Colonic mucosa (tissue), 4 donors: ENCODE data around the gene VAV2. TPM values are rescaled to one million over a fixed set of nuclear protein-coding genes. Genes with fewer than 3 reads are reported as not detected.
A peak's percentile ranks its signal among the peaks of the same experiment; 100 is the strongest.

Source experiments
- DNase-seq: peaks from one replicate; pipeline ENCODE4 v3.0.0-alpha.2; 2020
- H3K27ac ChIP-seq: fragments of 200-600 bp; one replicate; pipeline ENCODE4 v1.8.0; 2021
- H3K27me3 ChIP-seq: fragments of 200-600 bp; one replicate; pipeline ENCODE4 v1.8.0; 2021
- H3K36me3 ChIP-seq: fragments of 200-600 bp; one replicate; pipeline ENCODE4 v1.8.0; 2021
- H3K4me1 ChIP-seq: fragments of 200-600 bp; one replicate; pipeline ENCODE4 v1.8.0; 2021; ENCODE audit warnings: mild to moderate bottlenecking
- H3K4me3 ChIP-seq: fragments of 200-600 bp; one replicate; pipeline ENCODE4 v1.8.0; 2021
- H3K9ac ChIP-seq, 2 donors: one replicate each; pipeline ENCODE4 v1.7.0; 2013; ENCODE audit warnings: control low read depth in 2 of 2, low read depth in 2 of 2, low read length in 2 of 2
- H3K9me3 ChIP-seq: fragments of 200-600 bp; one replicate; pipeline ENCODE4 v1.8.0; 2021
- intact Hi-C: fragments of 100-400 bp; cut with DNase I; formaldehyde crosslinking; loops from one replicate; pipeline ENCODE4 v1.14.1; 2022
- total RNA-seq, 2 donors: library from RNA; stranded (reverse); fragmentation: NEBNext Ultra II Directional in 1 of 2; extraction: Animal tissue kit (Norgen Biotek cat#: 25700) in 1 of 2; gene quantifications; one replicate each; pipeline ENCODE4 v1.2.1, GENCODE V29; 2021
- TF ChIP-seq, protein P1 (sequence below): fragments of 200-600 bp; IDR thresholded peaks from one replicate; pipeline ENCODE4 v1.8.0; 2022; ENCODE audit warnings: antibody characterized with exemption, mild to moderate bottlenecking
- donor health status: healthy.
- donor health status: DM: no; HTN: no; CAD: no.
- donor health status: DM: no; HTN: no; CAD: no.

VAV2 gene
- total RNA-seq, 2 donors from 2014 or later, result 30.7 to 45.1 TPM

DNA sequence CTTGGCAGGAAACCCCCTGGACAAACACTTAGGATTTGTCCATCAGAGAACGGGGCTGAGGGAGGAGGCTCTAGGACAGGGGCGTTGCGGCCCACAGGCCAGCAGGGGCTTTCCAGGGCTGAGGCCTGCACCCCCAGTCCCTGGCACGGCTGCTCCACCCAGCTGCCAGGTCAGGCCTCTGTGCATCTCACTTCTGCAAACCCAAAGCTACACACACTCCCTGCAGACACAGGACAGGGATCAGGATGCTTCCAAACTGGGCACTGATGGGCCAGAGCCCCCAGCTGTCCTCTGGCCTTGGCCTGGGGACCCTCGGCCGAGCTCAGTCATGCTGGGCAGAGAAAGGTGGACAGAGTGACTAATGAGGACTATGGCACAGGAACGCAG lies 147.7 kb downstream of the VAV2 start:
- H3K9ac ChIP-seq, result peak overlapping the region in 1 of 2 donors; percentile 1
- intact Hi-C loops, result no loop called here

DNA sequence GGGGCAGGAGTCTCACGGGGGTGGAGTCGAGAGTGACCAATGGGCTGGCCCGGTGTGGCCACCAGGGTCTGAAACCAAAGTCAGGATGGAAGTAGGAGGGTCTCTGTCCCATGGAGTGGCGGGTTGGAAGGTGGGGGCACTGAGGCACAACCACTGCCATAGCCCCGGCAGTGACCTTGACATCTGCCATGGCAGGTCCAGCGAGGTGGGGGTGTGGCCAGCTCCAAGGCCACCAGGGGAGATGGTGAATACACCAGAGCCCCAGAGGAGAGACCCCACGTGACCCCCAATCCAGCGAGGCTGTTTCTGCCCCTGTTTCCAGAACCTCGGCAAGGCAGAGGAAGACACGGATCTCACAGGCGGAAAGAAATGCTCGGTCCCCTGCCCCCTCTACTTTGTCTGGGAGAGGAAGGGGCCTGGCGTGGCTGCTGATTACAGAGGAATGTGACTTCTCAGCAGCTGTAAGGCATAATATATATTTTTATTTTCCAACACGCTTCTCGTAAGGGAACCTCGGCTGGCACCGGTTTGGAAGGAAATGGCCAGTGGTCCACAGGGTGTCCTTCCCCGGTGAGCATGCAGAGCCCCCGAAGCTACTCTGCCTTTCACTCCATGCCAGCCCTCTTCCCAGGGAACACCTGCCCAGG lies 148.2 kb downstream of the VAV2 start:
- no peak for DNase-seq
- intact Hi-C loops, result no loop called here
- no peak overlapping the region for H3K27ac ChIP-seq
- H3K4me1 ChIP-seq, result peaks cover 3% of the 10 kb centered on the region
- no peaks in the 10 kb centered on the region for H3K36me3 ChIP-seq
- H3K9me3 ChIP-seq, result no peaks in the 10 kb centered on the region
- H3K27me3 ChIP-seq, result no peaks in the 10 kb centered on the region
- peak overlapping the region in 1 of 2 donors; percentile 1 for H3K9ac ChIP-seq
- no peak overlapping the region for H3K4me3 ChIP-seq
- TF ChIP-seq, protein P1, sequence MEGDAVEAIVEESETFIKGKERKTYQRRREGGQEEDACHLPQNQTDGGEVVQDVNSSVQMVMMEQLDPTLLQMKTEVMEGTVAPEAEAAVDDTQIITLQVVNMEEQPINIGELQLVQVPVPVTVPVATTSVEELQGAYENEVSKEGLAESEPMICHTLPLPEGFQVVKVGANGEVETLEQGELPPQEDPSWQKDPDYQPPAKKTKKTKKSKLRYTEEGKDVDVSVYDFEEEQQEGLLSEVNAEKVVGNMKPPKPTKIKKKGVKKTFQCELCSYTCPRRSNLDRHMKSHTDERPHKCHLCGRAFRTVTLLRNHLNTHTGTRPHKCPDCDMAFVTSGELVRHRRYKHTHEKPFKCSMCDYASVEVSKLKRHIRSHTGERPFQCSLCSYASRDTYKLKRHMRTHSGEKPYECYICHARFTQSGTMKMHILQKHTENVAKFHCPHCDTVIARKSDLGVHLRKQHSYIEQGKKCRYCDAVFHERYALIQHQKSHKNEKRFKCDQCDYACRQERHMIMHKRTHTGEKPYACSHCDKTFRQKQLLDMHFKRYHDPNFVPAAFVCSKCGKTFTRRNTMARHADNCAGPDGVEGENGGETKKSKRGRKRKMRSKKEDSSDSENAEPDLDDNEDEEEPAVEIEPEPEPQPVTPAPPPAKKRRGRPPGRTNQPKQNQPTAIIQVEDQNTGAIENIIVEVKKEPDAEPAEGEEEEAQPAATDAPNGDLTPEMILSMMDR, result no peak

More for the DNA sequence above, 147.7 kb downstream of the VAV2 start:
- H3K27me3 ChIP-seq, result no peaks in the 10 kb centered on the region
- H3K27ac ChIP-seq, result no peak overlapping the region
- peaks cover 3% of the 10 kb centered on the region for H3K4me1 ChIP-seq
- no peaks in the 10 kb centered on the region for H3K36me3 ChIP-seq
- no peaks in the 10 kb centered on the region for H3K9me3 ChIP-seq
- TF ChIP-seq, protein P1, result no peak
- DNase-seq, result no peak
- H3K4me3 ChIP-seq, result no peak overlapping the region

DNA sequence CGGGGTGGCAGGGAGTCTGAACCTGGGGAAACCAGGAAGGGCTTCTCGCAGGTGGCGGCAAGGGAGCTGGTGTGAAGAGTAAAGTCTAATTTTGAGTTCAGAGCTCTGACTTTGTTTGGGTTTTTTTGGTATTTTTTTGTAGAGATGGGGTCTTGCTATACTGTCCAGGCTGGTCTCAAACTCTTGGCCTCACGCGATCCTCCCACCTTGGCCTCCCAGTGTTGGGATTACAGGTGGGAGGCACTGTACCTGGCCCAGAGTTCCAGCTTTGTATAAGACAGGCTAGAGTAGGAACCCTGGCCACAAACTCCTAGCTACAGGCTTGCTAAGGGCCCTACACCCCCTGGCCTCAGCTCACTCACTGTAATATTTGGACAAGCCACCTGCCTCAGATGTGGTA lies 148.9 kb downstream of the VAV2 start:
- H3K27me3 ChIP-seq, result no peaks in the 10 kb centered on the region
- TF ChIP-seq, protein P1, result no peak
- intact Hi-C loops, result no loop called here
- H3K36me3 ChIP-seq, result no peaks in the 10 kb centered on the region
- H3K27ac ChIP-seq, result no peak overlapping the region
- peaks cover 3% of the 10 kb centered on the region for H3K4me1 ChIP-seq
- DNase-seq, result no peak
- no peak overlapping the region for H3K4me3 ChIP-seq
- H3K9ac ChIP-seq, result no peak overlapping the region
- no peaks in the 10 kb centered on the region for H3K9me3 ChIP-seq

DNA sequence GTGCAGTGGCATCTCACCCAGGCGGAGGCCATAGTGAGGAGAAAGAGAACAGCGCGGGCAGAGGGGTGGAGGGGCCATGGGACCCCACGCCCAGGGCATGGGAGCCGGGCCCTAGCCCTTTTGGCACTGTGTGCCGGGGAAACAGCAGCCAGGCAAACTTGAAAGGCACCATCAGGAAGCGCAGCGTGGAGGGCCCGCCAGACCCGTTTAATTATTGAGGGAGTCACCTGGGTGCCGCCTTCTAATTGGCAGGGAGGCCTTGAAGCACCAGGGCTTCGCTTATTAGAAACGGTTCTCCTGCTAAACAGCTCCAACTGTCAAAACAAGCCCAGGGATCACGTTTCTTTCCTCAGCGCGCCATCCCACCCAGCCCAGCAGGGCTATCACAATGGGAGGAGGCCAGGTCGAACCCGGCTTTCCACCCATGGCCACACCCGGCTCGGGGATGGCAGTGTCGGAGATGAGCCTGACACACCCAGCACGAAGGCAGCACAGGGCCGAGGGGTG lies 149.3 kb downstream of the VAV2 start:
- intact Hi-C loops, result no loop called here
- TF ChIP-seq, protein P1, result no peak
- Histone ChIP-seq H3K9me3 (no peaks in the 10 kb centered on the region), H3K36me3 (no peaks in the 10 kb centered on the region), H3K9ac (peak overlapping the region in 1 of 2 donors; percentile 61), H3K4me1 (peaks cover 3% of the 10 kb centered on the region), H3K4me3 (no peak overlapping the region), H3K27ac (peak overlapping the region; percentile 60), H3K27me3 (no peaks in the 10 kb centered on the region)
- DNase-seq, result peak; percentile 72

DNA sequence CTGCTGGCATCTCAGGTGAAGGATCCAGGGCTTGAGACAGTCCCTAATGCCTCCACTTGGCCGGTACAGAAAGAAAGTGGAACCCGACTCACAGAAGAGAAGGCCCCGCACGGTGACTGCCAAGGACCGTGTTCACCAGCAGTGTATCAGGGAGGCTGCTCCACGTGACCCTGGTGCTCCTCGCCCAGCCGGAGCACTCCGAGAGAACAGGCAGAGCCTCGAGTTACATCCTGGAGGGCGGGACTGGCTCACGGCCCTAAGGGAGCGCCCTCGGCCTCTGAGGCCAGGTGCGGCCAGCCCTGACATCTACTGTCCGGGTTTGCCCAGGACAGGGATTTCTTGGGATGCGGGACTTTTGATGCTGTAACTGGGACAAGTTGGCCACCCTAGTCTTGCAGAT lies 149.9 kb downstream of the VAV2 start:
- TF ChIP-seq, protein P1, result no peak
- peak; percentile 82 for DNase-seq
- intact Hi-C loops, result no loop called here
- peak overlapping the region in 1 of 2 donors; percentile 61 for H3K9ac ChIP-seq
- peak overlapping the region; percentile 60 for H3K27ac ChIP-seq
- H3K4me3 ChIP-seq, result no peak overlapping the region
- no peaks in the 10 kb centered on the region for H3K27me3 ChIP-seq
- H3K36me3 ChIP-seq, result no peaks in the 10 kb centered on the region
- H3K9me3 ChIP-seq, result no peaks in the 10 kb centered on the region
- H3K4me1 ChIP-seq, result peaks cover 3% of the 10 kb centered on the region
